Upper lobe of left lung (tissue), 6 donors: ENCODE data around the gene C9orf40. TPM values are rescaled to one million over a fixed set of nuclear protein-coding genes. Genes with fewer than 3 reads are reported as not detected.

Experiments
- ATAC-seq, 2 donors: fragments of 200-7000 bp; cut with Tn5 transposase; one replicate each; pipeline ENCODE4 v1.9.1; 2022; ENCODE audit warnings: mild to moderate bottlenecking in 2 of 2, moderate library complexity in 2 of 2; ENCODE audit not compliant: low FRiP score in 2 of 2
- DNase-seq, 2 donors: peaks; one replicate each; pipeline ENCODE4 v3.0.0-alpha.2; 2019 to 2020
- H3K27ac ChIP-seq, 4 donors: fragments of 200-600 bp; sonication (generic); one replicate each; pipeline ENCODE4 v1.5.1; 2016 to 2019
- H3K27me3 ChIP-seq, 4 donors: fragments of 200-600 bp; sonication (generic); one replicate each; pipeline ENCODE4 v1.5.1; 2017 to 2019
- H3K36me3 ChIP-seq, 4 donors: fragments of 200-600 bp; sonication (generic); one replicate each; pipeline ENCODE4 v1.5.1; 2016 to 2019
- H3K4me1 ChIP-seq, 4 donors: fragments of 200-600 bp; sonication (generic); one replicate each; pipeline ENCODE4 v1.5.1; 2018 to 2019
- H3K4me3 ChIP-seq, 4 donors: fragments of 200-600 bp; sonication (generic); one replicate each; pipeline ENCODE4 v1.5.1; 2017 to 2019; ENCODE audit warnings: mild to moderate bottlenecking in 2 of 4, moderate library complexity in 1 of 4
- H3K9me3 ChIP-seq, 4 donors: fragments of 200-600 bp; sonication (generic); one replicate each; pipeline ENCODE4 v1.5.1; 2018 to 2019
- CTCF ChIP-seq, 6 experiments: fragments of 450-650 bp in 4 of 6; fragments of 200-600 bp in 2 of 6; sonication (generic) in 2 of 6; IDR thresholded peaks; one replicate each; pipeline ENCODE4 v1.5.1; 2016 to 2019; ENCODE audit warnings: antibody characterized with exemption in 6 of 6
- EP300 ChIP-seq, 4 donors: sonication (generic); formaldehyde crosslinking; IDR thresholded peaks; one replicate each; pipeline ENCODE4 v1.5.1; 2017; ENCODE audit warnings: antibody characterized with exemption in 4 of 4, control low read depth in 2 of 4
- POLR2A ChIP-seq, 4 donors: fragments of 450-650 bp; IDR thresholded peaks; one replicate each; pipeline ENCODE4 v1.5.1; 2016 to 2017; ENCODE audit warnings: antibody characterized with exemption in 4 of 4, mild to moderate bottlenecking in 2 of 4
- POLR2AphosphoS5 ChIP-seq, 2 donors: sonication (generic); formaldehyde crosslinking; IDR thresholded peaks; one replicate each; pipeline ENCODE4 v1.5.1; 2017; ENCODE audit warnings: antibody characterized with exemption in 2 of 2
- WGBS, 2 donors: methylation state at CpG; one replicate each; pipeline ENCODE4 v1.1.5; 2017 to 2018; 5-methylcytosine and 5-hydroxymethylcytosine counted together
- total RNA-seq, 6 donors: library from RNA; depleted of rRNA in 4 of 6; stranded (reverse); fragments of >200 nt in 4 of 6; gene quantifications; one replicate each; pipeline versions ENCODE4 v1.1.0 to v1.2.1, GENCODE V29; 2016 to 2021
- donor health status: DM: no; HTN: no; CAD: no; lungs with moderate emphysema.
- donor health status: DM: no; HTN: yes; CAD: no; lungs with severe emphysema.

C9orf40 gene
- total RNA-seq, 6 donors from 2014 or later: 1.00 to 6.2 (median 2.0) TPM

- DNase-seq (no peak), ATAC-seq (no peak)
- Histone ChIP-seq H3K27ac (no peak overlapping the region), H3K4me3 (no peak overlapping the region), H3K27me3 (no peaks in the 10 kb centered on the region), H3K9me3 (no peaks in the 10 kb centered on the region), H3K36me3 (peaks cover 0 to 12% (median 2%) of the 10 kb centered on the region in 4 donors), H3K4me1 (no peaks in the 10 kb centered on the region)
- TF ChIP-seq EP300 (IDR thresholded peaks at IDR 0.05) (no peak), POLR2A (IDR thresholded peaks at IDR 0.05) (no peak), CTCF (IDR thresholded peaks at IDR 0.05) (no peak), POLR2AphosphoS5 (IDR thresholded peaks at IDR 0.05) (no peak)
- 90 to 100% methylated on average over 1 of the region's 1 CpG for WGBS, 2 donors
Measured at GRCh38 chr9:74983709-74984108, 31.0 kb upstream of the C9orf40 start.

GRCh38 chr9:74979844-74980243, 27.1 kb upstream of the C9orf40 start:
- 95 to 97% methylated on average over 4 of the region's 4 CpGs for WGBS, 2 donors

GRCh38 chr9:74977287-74977686, 24.6 kb upstream of the C9orf40 start:
- no peak for DNase-seq
- Histone ChIP-seq H3K4me1 (no peaks in the 10 kb centered on the region), H3K27ac (no peak overlapping the region), H3K36me3 (no peaks in the 10 kb centered on the region), H3K9me3 (peaks cover 0 to 8% (median 4%) of the 10 kb centered on the region in 4 donors), H3K27me3 (no peaks in the 10 kb centered on the region), H3K4me3 (no peak overlapping the region)
- ATAC-seq: no peak
- TF ChIP-seq CTCF (IDR thresholded peaks at IDR 0.05): no peak
- TF ChIP-seq EP300 (IDR thresholded peaks at IDR 0.05): no peak
- no peak for TF ChIP-seq POLR2A (IDR thresholded peaks at IDR 0.05)
- TF ChIP-seq POLR2AphosphoS5 (IDR thresholded peaks at IDR 0.05): no peak
- WGBS, 2 donors: 92 to 97% methylated on average over 4 of the region's 4 CpGs

More at GRCh38 chr9:74979844-74980243, 27.1 kb upstream of the C9orf40 start:
- TF ChIP-seq CTCF (IDR thresholded peaks at IDR 0.05): no peak
- no peak for TF ChIP-seq POLR2A (IDR thresholded peaks at IDR 0.05)
- TF ChIP-seq POLR2AphosphoS5 (IDR thresholded peaks at IDR 0.05): no peak
- TF ChIP-seq EP300 (IDR thresholded peaks at IDR 0.05): no peak
- H3K4me3 ChIP-seq: no peak overlapping the region
- peaks cover 0 to 8% (median 4%) of the 10 kb centered on the region in 4 donors for H3K9me3 ChIP-seq
- no peaks in the 10 kb centered on the region for H3K27me3 ChIP-seq
- H3K36me3 ChIP-seq: peaks cover 0 to 9% (median 1%) of the 10 kb centered on the region in 4 donors
- no peak for ATAC-seq
- H3K27ac ChIP-seq: no peak overlapping the region
- H3K4me1 ChIP-seq: no peaks in the 10 kb centered on the region
- DNase-seq: no peak

- DNase-seq (no peak), ATAC-seq (no peak)
- peaks cover 0 to 8% (median 4%) of the 10 kb centered on the region in 4 donors for H3K9me3 ChIP-seq
- no peak overlapping the region for H3K27ac ChIP-seq
- no peak overlapping the region for H3K4me3 ChIP-seq
- TF ChIP-seq CTCF (IDR thresholded peaks at IDR 0.05): no peak
- TF ChIP-seq POLR2A (IDR thresholded peaks at IDR 0.05): no peak
- no peak for TF ChIP-seq POLR2AphosphoS5 (IDR thresholded peaks at IDR 0.05)
- no peak for TF ChIP-seq EP300 (IDR thresholded peaks at IDR 0.05)
- WGBS, 2 donors: 98 to 100% methylated on average over 5 of the region's 5 CpGs
- no peaks in the 10 kb centered on the region for H3K4me1 ChIP-seq
- H3K27me3 ChIP-seq: no peaks in the 10 kb centered on the region
- no peaks in the 10 kb centered on the region for H3K36me3 ChIP-seq
Measured at GRCh38 chr9:74975538-74975937, 22.8 kb upstream of the C9orf40 start.

GRCh38 chr9:74974558-74974957, 21.8 kb upstream of the C9orf40 start:
- H3K27me3 ChIP-seq: no peaks in the 10 kb centered on the region
- no peak overlapping the region for H3K4me3 ChIP-seq
- H3K36me3 ChIP-seq: no peaks in the 10 kb centered on the region
- DNase-seq (no peak), ATAC-seq (no peak)
- H3K4me1 ChIP-seq: no peaks in the 10 kb centered on the region
- 81 to 93% methylated on average over 1 of the region's 1 CpG for WGBS, 2 donors
- TF ChIP-seq POLR2AphosphoS5 (IDR thresholded peaks at IDR 0.05) (no peak), EP300 (IDR thresholded peaks at IDR 0.05) (no peak), CTCF (IDR thresholded peaks at IDR 0.05) (no peak)
- no peak overlapping the region for H3K27ac ChIP-seq
- peaks cover 0 to 8% (median 4%) of the 10 kb centered on the region in 4 donors for H3K9me3 ChIP-seq
